Loucy (cell line): ENCODE measurements around the gene ZCCHC24.

ENCODE experiments used
- H2AFZ ChIP-seq: fragments of 200-600 bp; sonication (generic); 2 replicates; pipeline ENCODE4 v1.6.0; 2016; ENCODE audit warnings: antibody characterized with exemption, mild to moderate bottlenecking, low read length, moderate library complexity
- H3F3A ChIP-seq: fragments of 200-600 bp; 2 replicates; pipeline ENCODE4 v1.6.0; 2016; ENCODE audit warnings: antibody characterized with exemption, low read depth, mild to moderate bottlenecking
- H3K27me3 ChIP-seq: fragments of 200-600 bp; sonication (generic); 2 replicates; pipeline ENCODE4 v1.6.1; 2014; ENCODE audit warnings: low read length, mild to moderate bottlenecking; ENCODE audit not compliant: insufficient read depth, poor library complexity, severe bottlenecking
- H3K36me3 ChIP-seq: fragments of 200-600 bp; sonication (generic); 2 replicates; pipeline ENCODE4 v1.6.1; 2016; ENCODE audit warnings: low read length; ENCODE audit not compliant: insufficient read depth
- H3K4me1 ChIP-seq: fragments of 200-600 bp; sonication (generic); 2 replicates; pipeline ENCODE4 v1.5.1; 2014; ENCODE audit warnings: low read length, mild to moderate bottlenecking; ENCODE audit not compliant: insufficient read depth, poor library complexity, severe bottlenecking
- H3K4me2 ChIP-seq: fragments of 200-600 bp; sonication (generic); 2 replicates; pipeline ENCODE4 v1.6.0; 2014; ENCODE audit warnings: antibody characterized with exemption, low read length, low read depth, mild to moderate bottlenecking; ENCODE audit not compliant: poor library complexity, severe bottlenecking
- H3K4me3 ChIP-seq: fragments of 200-600 bp; sonication (generic); 2 replicates; pipeline ENCODE4 v1.5.1; 2014; ENCODE audit warnings: low read length, mild to moderate bottlenecking, mixed read lengths; ENCODE audit not compliant: poor library complexity, severe bottlenecking
- H3K79me2 ChIP-seq: fragments of 200-600 bp; sonication (generic); 2 replicates; pipeline ENCODE4 v1.6.1; 2014; ENCODE audit warnings: low read length; ENCODE audit not compliant: insufficient read depth
- H3K9ac ChIP-seq: fragments of 200-600 bp; sonication (generic); 2 replicates; pipeline ENCODE4 v1.6.0; 2014; ENCODE audit warnings: mild to moderate bottlenecking, low read depth, low read length, moderate library complexity; ENCODE audit not compliant: poor library complexity, severe bottlenecking
- H3K9me2 ChIP-seq: fragments of 200-600 bp; sonication (generic); replicated peaks from 2 replicates; pipeline ENCODE4 v1.6.1; 2016; ENCODE audit warnings: low read depth, low read length, mixed read lengths
- H3K9me3 ChIP-seq: fragments of 200-600 bp; sonication (generic); 2 replicates; pipeline ENCODE4 v1.6.1; 2014; ENCODE audit warnings: mild to moderate bottlenecking, antibody characterized with exemption, low read length, low read depth; ENCODE audit not compliant: insufficient read depth
- H4K20me1 ChIP-seq: fragments of 200-600 bp; sonication (generic); 2 replicates; pipeline ENCODE4 v1.6.0; 2014; ENCODE audit warnings: antibody characterized with exemption, low read length, mild to moderate bottlenecking; ENCODE audit not compliant: insufficient read depth, poor library complexity, severe bottlenecking
- EZH2phosphoT487 ChIP-seq: fragments of 200-600 bp; IDR thresholded peaks from 2 replicates; pipeline ENCODE4 v1.6.1; 2018; ENCODE audit warnings: antibody characterized with exemption, mild to moderate bottlenecking, moderate library complexity, borderline replicate concordance
- TF ChIP-seq, protein P1 (sequence below): fragments of 200-600 bp; sonication (generic); conservative IDR thresholded peaks from 2 replicates; pipeline ENCODE4 v1.5.1; 2014; ENCODE audit warnings: mild to moderate bottlenecking, antibody characterized with exemption, low read length

ZCCHC24 gene

DNA sequence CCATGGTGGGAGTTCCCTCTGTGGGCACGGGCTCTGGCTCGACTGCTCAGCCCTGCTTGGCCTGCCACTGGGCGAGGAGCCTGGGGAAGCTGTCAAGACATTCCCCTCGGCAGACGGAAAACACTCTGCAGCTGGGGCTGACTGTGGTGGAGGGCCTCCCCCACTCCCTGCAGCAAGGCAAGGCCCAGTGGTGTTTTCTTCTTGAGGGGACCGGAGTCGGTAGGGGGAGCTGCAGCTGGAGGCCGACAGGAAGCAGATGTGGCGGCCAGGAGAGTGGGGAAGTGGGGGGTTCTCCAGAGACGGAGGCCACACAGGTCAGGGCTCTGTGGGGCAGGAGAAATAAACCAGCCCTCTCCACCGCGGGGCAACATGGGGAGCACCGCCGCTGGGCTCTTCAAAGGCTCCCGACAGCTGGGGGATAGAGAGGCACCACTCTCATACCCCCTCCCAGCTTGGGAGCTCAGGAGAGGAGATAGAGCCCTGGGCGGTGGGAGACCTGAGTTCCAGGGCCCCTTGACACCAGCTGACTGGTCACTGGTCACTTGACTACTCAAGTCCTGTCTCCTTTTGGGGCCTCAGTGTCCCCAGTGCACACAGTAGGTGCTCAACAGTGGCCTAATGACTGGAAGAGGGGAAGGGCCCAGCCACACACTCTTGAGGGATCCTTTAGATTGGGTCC is 54.7 kb downstream of the ZCCHC24 start:
- Histone ChIP-seq H3K27me3 (no peaks in the 10 kb centered on the region), H3K9me3 (no peaks in the 10 kb centered on the region), H2AFZ (no peak overlapping the region), H3F3A (no peaks in the 10 kb centered on the region), H4K20me1 (no peaks in the 10 kb centered on the region), H3K9me2 (no peaks in the 10 kb centered on the region), H3K4me1 (no peaks in the 10 kb centered on the region), H3K36me3 (no peaks in the 10 kb centered on the region; the same call in 1 of the 2 replicates), H3K79me2 (no peaks in the 10 kb centered on the region), H3K4me3 (no peak overlapping the region), H3K4me2 (no peak overlapping the region), H3K9ac (no peak overlapping the region)
- TF ChIP-seq, protein P1, sequence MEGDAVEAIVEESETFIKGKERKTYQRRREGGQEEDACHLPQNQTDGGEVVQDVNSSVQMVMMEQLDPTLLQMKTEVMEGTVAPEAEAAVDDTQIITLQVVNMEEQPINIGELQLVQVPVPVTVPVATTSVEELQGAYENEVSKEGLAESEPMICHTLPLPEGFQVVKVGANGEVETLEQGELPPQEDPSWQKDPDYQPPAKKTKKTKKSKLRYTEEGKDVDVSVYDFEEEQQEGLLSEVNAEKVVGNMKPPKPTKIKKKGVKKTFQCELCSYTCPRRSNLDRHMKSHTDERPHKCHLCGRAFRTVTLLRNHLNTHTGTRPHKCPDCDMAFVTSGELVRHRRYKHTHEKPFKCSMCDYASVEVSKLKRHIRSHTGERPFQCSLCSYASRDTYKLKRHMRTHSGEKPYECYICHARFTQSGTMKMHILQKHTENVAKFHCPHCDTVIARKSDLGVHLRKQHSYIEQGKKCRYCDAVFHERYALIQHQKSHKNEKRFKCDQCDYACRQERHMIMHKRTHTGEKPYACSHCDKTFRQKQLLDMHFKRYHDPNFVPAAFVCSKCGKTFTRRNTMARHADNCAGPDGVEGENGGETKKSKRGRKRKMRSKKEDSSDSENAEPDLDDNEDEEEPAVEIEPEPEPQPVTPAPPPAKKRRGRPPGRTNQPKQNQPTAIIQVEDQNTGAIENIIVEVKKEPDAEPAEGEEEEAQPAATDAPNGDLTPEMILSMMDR, result no peak
- no peak for TF ChIP-seq EZH2phosphoT487

DNA sequence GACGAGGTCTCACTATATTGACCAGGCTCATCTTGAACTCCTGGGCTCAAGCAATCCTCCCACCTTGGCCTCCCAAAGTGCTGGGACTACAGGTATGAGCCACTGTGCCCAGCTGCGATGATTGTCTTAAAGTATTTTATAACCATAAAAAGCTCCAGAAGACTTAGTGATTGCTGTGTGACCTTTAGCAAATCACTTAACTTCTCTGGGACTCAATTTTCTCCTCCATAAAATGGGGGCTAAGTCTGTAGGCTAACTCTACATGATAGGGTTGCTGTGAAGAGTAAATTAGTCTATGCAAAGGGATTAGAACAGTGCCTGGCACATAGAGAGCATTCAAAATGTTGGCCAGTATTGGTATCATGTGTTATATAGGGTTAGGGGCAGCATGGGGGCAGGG is 55.4 kb downstream of the ZCCHC24 start:
- Histone ChIP-seq H4K20me1 (no peaks in the 10 kb centered on the region), H3K9ac (no peak overlapping the region), H3K4me3 (no peak overlapping the region), H3K9me2 (no peaks in the 10 kb centered on the region), H3F3A (no peaks in the 10 kb centered on the region), H3K79me2 (no peaks in the 10 kb centered on the region), H3K9me3 (no peaks in the 10 kb centered on the region), H3K4me2 (no peak overlapping the region), H3K4me1 (no peaks in the 10 kb centered on the region), H3K36me3 (no peaks in the 10 kb centered on the region; the same call in 1 of the 2 replicates), H3K27me3 (no peaks in the 10 kb centered on the region), H2AFZ (no peak overlapping the region)
- TF ChIP-seq EZH2phosphoT487, result no peak
- TF ChIP-seq, protein P1, result no peak

DNA sequence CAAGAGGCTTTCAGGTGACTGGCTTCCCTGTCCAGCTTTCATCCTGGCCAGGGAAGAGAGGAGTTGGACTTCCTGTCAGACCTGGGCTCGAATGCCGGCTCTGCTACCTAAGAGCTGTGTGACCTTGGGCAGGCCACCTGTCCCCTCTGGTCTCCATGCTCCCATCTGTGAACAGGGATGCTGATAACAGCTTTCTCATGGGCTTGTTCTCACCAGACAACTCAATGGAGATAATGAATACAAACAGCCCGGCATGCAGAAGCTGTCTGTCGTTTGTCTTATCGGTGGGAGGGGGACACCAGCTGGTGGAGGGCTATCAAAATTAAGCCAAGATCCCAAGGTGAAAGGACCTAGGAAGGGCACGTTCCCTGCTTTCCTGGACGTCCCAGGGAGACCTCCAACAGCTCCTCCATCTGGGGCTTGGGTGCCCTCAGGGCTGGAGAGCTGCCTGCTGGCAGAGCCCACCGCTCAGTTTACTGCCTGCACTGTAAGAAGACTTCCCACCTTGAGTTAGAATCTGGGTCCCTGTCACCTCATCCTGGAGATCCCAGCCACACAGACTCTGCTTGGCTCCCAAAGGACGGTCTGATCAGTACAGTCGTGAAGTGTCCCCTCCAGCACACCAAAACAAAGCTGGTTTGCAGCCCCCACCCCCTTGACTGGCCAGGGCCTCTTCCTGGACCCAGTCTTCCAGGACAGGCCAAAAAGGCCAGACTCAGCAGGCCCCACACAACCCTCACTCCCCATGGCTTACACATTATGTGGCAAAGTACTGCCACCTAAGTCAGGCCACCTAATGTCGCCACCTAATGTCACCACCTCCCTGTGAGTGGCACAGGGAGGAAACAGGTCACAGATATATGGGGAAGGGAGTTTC is 57.2 kb downstream of the ZCCHC24 start:
- Histone ChIP-seq H2AFZ (no peak overlapping the region), H4K20me1 (no peaks in the 10 kb centered on the region), H3K4me1 (no peaks in the 10 kb centered on the region), H3K4me3 (no peak overlapping the region), H3K9me3 (no peaks in the 10 kb centered on the region), H3K9ac (no peak overlapping the region), H3K79me2 (no peaks in the 10 kb centered on the region), H3K36me3 (no peaks in the 10 kb centered on the region; the same call in 1 of the 2 replicates), H3K4me2 (no peak overlapping the region), H3K9me2 (no peaks in the 10 kb centered on the region), H3K27me3 (no peaks in the 10 kb centered on the region), H3F3A (no peaks in the 10 kb centered on the region)
- TF ChIP-seq, protein P1, result no peak
- TF ChIP-seq EZH2phosphoT487, result no peak
